Measurements from ENCODE around the gene LRRC46.

LRRC46 gene

GRCh38 chr17:47871048-47871447, 39.6 kb downstream of the LRRC46 start:
- H3K4me3 ChIP-seq (ENCODE audit: low read depth, low read length) = no peak overlapping the region
- DNase-seq (ENCODE audit: low read depth) = no peak
- TF ChIP-seq MYC (IDR thresholded peaks at IDR 0.05; ENCODE audit: low read depth, low read length) = no peak
- no peak for TF ChIP-seq POLR2A (IDR thresholded peaks at IDR 0.05; ENCODE audit: extremely low read depth, insufficient read length)
- no peak for TF ChIP-seq CTCF (IDR thresholded peaks at IDR 0.05; ENCODE audit: low read depth, low read length)

- no peak for DNase-seq (ENCODE audit: low read depth)
Observed at GRCh38 chr17:47872019-47872650, 40.7 kb downstream of the LRRC46 start.

GRCh38 chr17:47872651-47873161, 41.2 kb downstream of the LRRC46 start:
- no peak for DNase-seq (ENCODE audit: low read depth)
- no peak overlapping the region for H3K4me3 ChIP-seq (ENCODE audit: low read depth, low read length)
- no peak for TF ChIP-seq POLR2A (IDR thresholded peaks at IDR 0.05; ENCODE audit: extremely low read depth, insufficient read length)
- TF ChIP-seq MAX (IDR thresholded peaks at IDR 0.05; ENCODE audit: low read depth, low read length) = no peak

More at GRCh38 chr17:47872019-47872650, 40.7 kb downstream of the LRRC46 start:
- no peak overlapping the region for H3K4me3 ChIP-seq (ENCODE audit: low read depth, low read length)
- no peak for TF ChIP-seq MAX (IDR thresholded peaks at IDR 0.05; ENCODE audit: low read depth, low read length)

GRCh38 chr17:47873200-47874090, 42.0 kb downstream of the LRRC46 start:
- DNase-seq (ENCODE audit: low read depth) = no peak
- no peak overlapping the region for H3K4me3 ChIP-seq (ENCODE audit: low read depth, low read length)
- TF ChIP-seq POLR2A (IDR thresholded peaks at IDR 0.05; ENCODE audit: extremely low read depth, insufficient read length) = no peak
- TF ChIP-seq MAX (IDR thresholded peaks at IDR 0.05; ENCODE audit: low read depth, low read length) = no peak
- no peak for TF ChIP-seq MYC (IDR thresholded peaks at IDR 0.05; ENCODE audit: low read depth, low read length)
- no peak for TF ChIP-seq CTCF (IDR thresholded peaks at IDR 0.05; ENCODE audit: low read depth, low read length)

- TF ChIP-seq CTCF (IDR thresholded peaks at IDR 0.05; ENCODE audit: low read depth, low read length) (no peak), MYC (IDR thresholded peaks at IDR 0.05; ENCODE audit: low read depth, low read length) (no peak), MAX (IDR thresholded peaks at IDR 0.05; ENCODE audit: low read depth, low read length) (no peak), POLR2A (IDR thresholded peaks at IDR 0.05; ENCODE audit: extremely low read depth, insufficient read length) (no peak)
- H3K4me3 ChIP-seq (ENCODE audit: low read depth, low read length) = no peak overlapping the region
- no peak for DNase-seq (ENCODE audit: low read depth)
Observed at GRCh38 chr17:47875011-47875985, 43.8 kb downstream of the LRRC46 start.

DNA sequence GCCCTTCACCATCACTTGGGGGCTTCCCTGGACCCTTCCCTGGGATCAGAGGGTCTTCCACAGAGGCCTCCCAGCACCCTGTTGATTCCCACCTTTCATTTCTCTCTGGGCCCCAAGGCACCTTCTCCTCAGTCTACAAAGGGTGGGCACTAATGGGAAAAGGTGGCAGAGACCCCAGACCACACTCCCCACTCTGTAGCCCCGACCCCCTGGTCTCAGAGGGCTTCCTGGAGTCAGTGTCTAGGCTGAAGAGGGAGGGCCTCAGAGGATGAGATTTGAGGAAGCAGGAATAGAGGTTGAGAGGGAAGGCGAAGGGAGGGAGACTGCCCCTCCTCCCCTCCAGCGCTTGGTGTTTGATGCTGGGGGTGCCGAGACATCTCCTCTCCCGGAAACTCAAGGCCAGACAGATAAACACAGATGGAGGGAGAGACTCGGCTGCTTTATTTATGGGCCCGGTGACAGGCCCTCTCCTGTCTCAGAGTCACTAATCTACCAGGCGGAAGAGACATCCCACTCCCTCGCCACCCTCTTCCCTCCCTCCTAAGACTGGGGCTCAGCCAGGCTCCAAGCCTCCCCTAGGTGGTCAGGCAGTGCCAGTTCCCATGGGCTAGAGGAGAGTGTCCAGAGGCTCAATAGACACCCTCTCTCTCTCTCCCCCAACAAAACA, 46.0 kb downstream of the LRRC46 start:
- DNase-seq (ENCODE audit: low read depth) = no peak
- H3K4me3 ChIP-seq (ENCODE audit: low read depth, low read length) = no peak overlapping the region
- no peak for TF ChIP-seq POLR2A (IDR thresholded peaks at IDR 0.05; ENCODE audit: extremely low read depth, insufficient read length)
- TF ChIP-seq MAX (IDR thresholded peaks at IDR 0.05; ENCODE audit: low read depth, low read length) = no peak
- no peak for TF ChIP-seq MYC (IDR thresholded peaks at IDR 0.05; ENCODE audit: low read depth, low read length)
- no peak for TF ChIP-seq CTCF (IDR thresholded peaks at IDR 0.05; ENCODE audit: low read depth, low read length)

Measured in NB4 (cell line).